A549 (cell line): Measurements from ENCODE around the gene COL13A1.

Source experiments
- CHD4 ChIP-seq: fragments of 200-600 bp; sonication (generic); IDR thresholded peaks from 2 replicates; pipeline ENCODE4 v1.6.1; 2016; ENCODE audit warnings: antibody characterized with exemption, mild to moderate bottlenecking, borderline replicate concordance
- MAX ChIP-seq: IDR thresholded peaks from 2 replicates; pipeline ENCODE4 v1.6.1; 2012
- POLR2A ChIP-seq: IDR thresholded peaks from 2 replicates; pipeline ENCODE4 v1.6.1; 2012; ENCODE audit warnings: mild to moderate bottlenecking, low read length
- RAD21 ChIP-seq, 2 experiments: fragments of >200 bp in 1 of 2; sonication (Bioruptor Twin) in 1 of 2; formaldehyde crosslinking in 1 of 2; IDR thresholded peaks in 1 of 2; conservative IDR thresholded peaks in 1 of 2; 2 replicates in 1 of 2; 3 replicates in 1 of 2; pipeline ENCODE4 v1.6.1; 2012 to 2018; ENCODE audit warnings: inconsistent platforms in 1 of 2
- RCOR1 ChIP-seq: fragments of 150-350 bp; IDR thresholded peaks from 2 replicates; pipeline ENCODE4 v1.6.1; 2014; ENCODE audit warnings: antibody characterized with exemption, low read length, low read depth
- REST ChIP-seq: fragments of 200-600 bp; sonication (generic); IDR thresholded peaks from 2 replicates; pipeline ENCODE4 v1.6.1; 2016; ENCODE audit warnings: antibody characterized with exemption, mild to moderate bottlenecking, moderate library complexity
- RFX5 ChIP-seq: fragments of 450-650 bp; IDR thresholded peaks from 2 replicates; pipeline ENCODE4 v1.7.1; 2014; ENCODE audit warnings: antibody characterized with exemption, mild to moderate bottlenecking, moderate library complexity
- SREBF2 ChIP-seq: fragments of 450-650 bp; IDR thresholded peaks from 2 replicates; pipeline ENCODE4 v1.6.1; 2014; ENCODE audit warnings: mild to moderate bottlenecking, moderate library complexity
- ZFP36 ChIP-seq: fragments of 450-650 bp; IDR thresholded peaks from 2 replicates; pipeline ENCODE4 v1.6.1; 2014; ENCODE audit warnings: borderline replicate concordance; ENCODE audit not compliant: partially characterized antibody
- TF ChIP-seq, protein P1 (sequence below): fragments of >200 bp; sonication (Bioruptor Twin); formaldehyde crosslinking; IDR thresholded peaks from 3 replicates; pipeline ENCODE4 v1.5.1; 2016

DNA sequence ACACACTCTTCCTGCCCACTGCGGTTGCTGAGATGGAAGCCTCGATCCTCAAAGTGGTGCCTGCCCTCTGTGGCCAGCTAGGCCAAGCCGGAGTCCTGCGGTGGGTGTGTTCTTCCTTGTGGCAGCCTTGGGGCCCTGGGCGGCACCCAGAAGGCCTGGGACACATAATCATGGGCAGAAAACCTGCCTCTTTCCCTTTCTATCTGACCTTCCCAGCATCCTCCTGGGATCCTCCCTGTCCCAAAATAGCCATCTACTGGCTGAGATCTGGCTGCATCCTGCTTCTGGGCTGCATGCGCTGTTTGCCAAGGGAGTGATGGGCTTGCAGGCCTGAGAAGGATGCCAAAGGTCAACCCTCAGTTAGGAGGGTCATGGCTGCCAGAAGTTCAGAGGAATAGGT lies 23.9 kb downstream of the COL13A1 start:
- TF ChIP-seq, protein P1, sequence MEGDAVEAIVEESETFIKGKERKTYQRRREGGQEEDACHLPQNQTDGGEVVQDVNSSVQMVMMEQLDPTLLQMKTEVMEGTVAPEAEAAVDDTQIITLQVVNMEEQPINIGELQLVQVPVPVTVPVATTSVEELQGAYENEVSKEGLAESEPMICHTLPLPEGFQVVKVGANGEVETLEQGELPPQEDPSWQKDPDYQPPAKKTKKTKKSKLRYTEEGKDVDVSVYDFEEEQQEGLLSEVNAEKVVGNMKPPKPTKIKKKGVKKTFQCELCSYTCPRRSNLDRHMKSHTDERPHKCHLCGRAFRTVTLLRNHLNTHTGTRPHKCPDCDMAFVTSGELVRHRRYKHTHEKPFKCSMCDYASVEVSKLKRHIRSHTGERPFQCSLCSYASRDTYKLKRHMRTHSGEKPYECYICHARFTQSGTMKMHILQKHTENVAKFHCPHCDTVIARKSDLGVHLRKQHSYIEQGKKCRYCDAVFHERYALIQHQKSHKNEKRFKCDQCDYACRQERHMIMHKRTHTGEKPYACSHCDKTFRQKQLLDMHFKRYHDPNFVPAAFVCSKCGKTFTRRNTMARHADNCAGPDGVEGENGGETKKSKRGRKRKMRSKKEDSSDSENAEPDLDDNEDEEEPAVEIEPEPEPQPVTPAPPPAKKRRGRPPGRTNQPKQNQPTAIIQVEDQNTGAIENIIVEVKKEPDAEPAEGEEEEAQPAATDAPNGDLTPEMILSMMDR = no peak
- TF ChIP-seq SREBF2 (no peak), RAD21 (conservative IDR thresholded peaks at IDR 0.05 in 1 of 2, IDR thresholded peaks at IDR 0.05 in 1 of 2) (no peak), MAX (no peak), ZFP36 (no peak), REST (no peak), CHD4 (no peak), RFX5 (no peak), RCOR1 (no peak), POLR2A (no peak)
